ENCODE data around the gene ERF. TPM values are rescaled to one million over a fixed set of nuclear protein-coding genes. Genes with fewer than 3 reads are reported as not detected.

The ERF gene
- polyA plus RNA-seq, 2 of the 4 experiments (the other 2 are of a cell fraction) = 103 to 120 TPM

DNA sequence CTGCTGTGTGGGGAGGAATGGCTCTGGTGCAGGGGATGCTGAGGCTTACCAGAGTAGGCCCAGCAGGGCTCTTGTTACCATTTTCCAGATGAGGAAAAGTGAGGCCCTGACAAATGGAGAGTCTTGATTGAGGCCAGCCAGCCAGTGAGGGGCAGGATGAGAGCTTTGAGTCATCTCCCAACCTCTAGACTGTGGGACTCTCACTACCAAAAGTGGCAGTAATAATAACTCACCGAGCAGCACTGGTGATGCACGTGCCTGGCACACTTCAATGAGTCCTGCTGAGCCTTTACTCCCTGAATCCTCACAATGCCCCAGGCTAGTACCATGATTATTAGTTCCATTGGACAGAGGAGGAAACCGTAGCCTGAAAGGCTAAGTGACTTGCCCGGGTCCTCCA lies 21.9 kb upstream of the ERF start:
- H3K4me2 ChIP-seq = no peak overlapping the region
- H3K27ac ChIP-seq = no peak overlapping the region
- ATAC-seq (no peak), DNase-seq (ENCODE audit: low read depth in 1 of 2, low spot score in 1 of 2) (no peak), FAIRE-seq (peak; percentile 18)
- 82% methylated on average over 4 of the region's 4 CpGs for WGBS (ENCODE audit: missing lambda C conversion rate)
- ChIA-PET POLR2A (no interaction called here), CTCF (interaction anchor here (1.2 to 14.6 kb wide), 5 partner anchors 9 to 144 kb away, joined by 5 to 373 read pairs (median 34); partner anchors contain the start of genes ERF and GSK3A)
- H3K9me3 ChIP-seq = no peaks in the 10 kb centered on the region
- H3K4me3 ChIP-seq = no peak overlapping the region
- peaks cover 32% of the 10 kb centered on the region for H3K4me1 ChIP-seq
- no peak for TF ChIP-seq JUNB (IDR thresholded peaks at IDR 0.05)

DNA sequence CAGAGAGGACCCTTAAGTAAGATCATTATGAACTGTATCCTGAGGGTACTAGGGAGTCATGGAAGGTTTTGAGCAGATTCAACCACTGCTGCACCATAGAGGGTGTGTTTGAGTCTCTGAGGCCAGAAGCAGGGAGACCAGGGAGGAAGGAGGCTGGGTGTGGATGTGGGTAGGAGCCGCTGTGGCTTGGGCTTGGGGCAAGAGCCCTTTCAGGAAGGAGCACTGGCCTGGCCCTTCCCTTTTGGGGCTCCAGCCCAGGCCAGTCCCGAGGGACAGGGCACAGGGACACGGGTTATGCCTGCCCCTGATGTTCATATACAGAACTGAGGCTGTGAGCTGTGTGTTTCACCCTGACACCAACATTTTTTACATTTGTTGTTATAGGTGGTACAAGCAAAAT lies 21.4 kb upstream of the ERF start:
- FAIRE-seq (peak; percentile 23), ATAC-seq (no peak), DNase-seq (ENCODE audit: low read depth in 1 of 2, low spot score in 1 of 2) (no peak)
- POLR2A ChIA-PET = no interaction called here
- Histone ChIP-seq H3K4me1 (peaks cover 29% of the 10 kb centered on the region), H3K4me3 (no peak overlapping the region), H3K4me2 (no peak overlapping the region), H3K9me3 (no peaks in the 10 kb centered on the region), H3K27ac (no peak overlapping the region)
- TF ChIP-seq RNF2 (IDR thresholded peaks at IDR 0.05; ENCODE audit: borderline replicate concordance, low read depth) (no peak), EHMT2 (IDR thresholded peaks at IDR 0.05; ENCODE audit: low read depth) (no peak), EHF (CRISPR knock-in tag; IDR thresholded peaks at IDR 0.05) (no peak), FOXS1 (CRISPR knock-in tag; IDR thresholded peaks at IDR 0.05) (no peak), CEBPB (IDR thresholded peaks at IDR 0.05) (no peak), MAFK (IDR thresholded peaks at IDR 0.05; ENCODE audit: partially characterized antibody) (no peak), POLR2A (IDR thresholded peaks at IDR 0.05; ENCODE audit: low read length) (no peak), TP53 (CRISPR knock-in tag; IDR thresholded peaks at IDR 0.05) (no peak), MAZ (IDR thresholded peaks at IDR 0.05; ENCODE audit: borderline replicate concordance, low read depth, low read length) (no peak), SREBF2 (IDR thresholded peaks at IDR 0.05) (no peak), KDM1A (IDR thresholded peaks at IDR 0.05; ENCODE audit: low read depth) (no peak)
- TF ChIP-seq, protein P1, sequence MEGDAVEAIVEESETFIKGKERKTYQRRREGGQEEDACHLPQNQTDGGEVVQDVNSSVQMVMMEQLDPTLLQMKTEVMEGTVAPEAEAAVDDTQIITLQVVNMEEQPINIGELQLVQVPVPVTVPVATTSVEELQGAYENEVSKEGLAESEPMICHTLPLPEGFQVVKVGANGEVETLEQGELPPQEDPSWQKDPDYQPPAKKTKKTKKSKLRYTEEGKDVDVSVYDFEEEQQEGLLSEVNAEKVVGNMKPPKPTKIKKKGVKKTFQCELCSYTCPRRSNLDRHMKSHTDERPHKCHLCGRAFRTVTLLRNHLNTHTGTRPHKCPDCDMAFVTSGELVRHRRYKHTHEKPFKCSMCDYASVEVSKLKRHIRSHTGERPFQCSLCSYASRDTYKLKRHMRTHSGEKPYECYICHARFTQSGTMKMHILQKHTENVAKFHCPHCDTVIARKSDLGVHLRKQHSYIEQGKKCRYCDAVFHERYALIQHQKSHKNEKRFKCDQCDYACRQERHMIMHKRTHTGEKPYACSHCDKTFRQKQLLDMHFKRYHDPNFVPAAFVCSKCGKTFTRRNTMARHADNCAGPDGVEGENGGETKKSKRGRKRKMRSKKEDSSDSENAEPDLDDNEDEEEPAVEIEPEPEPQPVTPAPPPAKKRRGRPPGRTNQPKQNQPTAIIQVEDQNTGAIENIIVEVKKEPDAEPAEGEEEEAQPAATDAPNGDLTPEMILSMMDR (IDR thresholded peaks at IDR 0.05) = no peak
- TF ChIP-seq, protein P2, sequence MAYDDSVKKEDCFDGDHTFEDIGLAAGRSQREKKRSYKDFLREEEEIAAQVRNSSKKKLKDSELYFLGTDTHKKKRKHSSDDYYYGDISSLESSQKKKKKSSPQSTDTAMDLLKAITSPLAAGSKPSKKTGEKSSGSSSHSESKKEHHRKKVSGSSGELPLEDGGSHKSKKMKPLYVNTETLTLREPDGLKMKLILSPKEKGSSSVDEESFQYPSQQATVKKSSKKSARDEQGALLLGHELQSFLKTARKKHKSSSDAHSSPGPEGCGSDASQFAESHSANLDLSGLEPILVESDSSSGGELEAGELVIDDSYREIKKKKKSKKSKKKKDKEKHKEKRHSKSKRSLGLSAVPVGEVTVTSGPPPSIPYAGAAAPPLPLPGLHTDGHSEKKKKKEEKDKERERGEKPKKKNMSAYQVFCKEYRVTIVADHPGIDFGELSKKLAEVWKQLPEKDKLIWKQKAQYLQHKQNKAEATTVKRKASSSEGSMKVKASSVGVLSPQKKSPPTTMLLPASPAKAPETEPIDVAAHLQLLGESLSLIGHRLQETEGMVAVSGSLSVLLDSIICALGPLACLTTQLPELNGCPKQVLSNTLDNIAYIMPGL (CRISPR knock-in tag; IDR thresholded peaks at IDR 0.05; ENCODE audit: borderline replicate concordance) = no peak
- TF ChIP-seq, protein P3, sequence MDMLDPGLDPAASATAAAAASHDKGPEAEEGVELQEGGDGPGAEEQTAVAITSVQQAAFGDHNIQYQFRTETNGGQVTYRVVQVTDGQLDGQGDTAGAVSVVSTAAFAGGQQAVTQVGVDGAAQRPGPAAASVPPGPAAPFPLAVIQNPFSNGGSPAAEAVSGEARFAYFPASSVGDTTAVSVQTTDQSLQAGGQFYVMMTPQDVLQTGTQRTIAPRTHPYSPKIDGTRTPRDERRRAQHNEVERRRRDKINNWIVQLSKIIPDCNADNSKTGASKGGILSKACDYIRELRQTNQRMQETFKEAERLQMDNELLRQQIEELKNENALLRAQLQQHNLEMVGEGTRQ (IDR thresholded peaks at IDR 0.05) = no peak
- TF ChIP-seq, protein P4, sequence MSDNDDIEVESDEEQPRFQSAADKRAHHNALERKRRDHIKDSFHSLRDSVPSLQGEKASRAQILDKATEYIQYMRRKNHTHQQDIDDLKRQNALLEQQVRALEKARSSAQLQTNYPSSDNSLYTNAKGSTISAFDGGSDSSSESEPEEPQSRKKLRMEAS (IDR thresholded peaks at IDR 0.05) = no peak
- TF ChIP-seq, protein P5, sequence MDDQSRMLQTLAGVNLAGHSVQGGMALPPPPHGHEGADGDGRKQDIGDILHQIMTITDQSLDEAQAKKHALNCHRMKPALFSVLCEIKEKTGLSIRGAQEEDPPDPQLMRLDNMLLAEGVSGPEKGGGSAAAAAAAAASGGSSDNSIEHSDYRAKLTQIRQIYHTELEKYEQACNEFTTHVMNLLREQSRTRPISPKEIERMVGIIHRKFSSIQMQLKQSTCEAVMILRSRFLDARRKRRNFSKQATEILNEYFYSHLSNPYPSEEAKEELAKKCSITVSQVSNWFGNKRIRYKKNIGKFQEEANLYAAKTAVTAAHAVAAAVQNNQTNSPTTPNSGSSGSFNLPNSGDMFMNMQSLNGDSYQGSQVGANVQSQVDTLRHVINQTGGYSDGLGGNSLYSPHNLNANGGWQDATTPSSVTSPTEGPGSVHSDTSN (IDR thresholded peaks at IDR 0.05) = no peak
- TF ChIP-seq, protein P6, sequence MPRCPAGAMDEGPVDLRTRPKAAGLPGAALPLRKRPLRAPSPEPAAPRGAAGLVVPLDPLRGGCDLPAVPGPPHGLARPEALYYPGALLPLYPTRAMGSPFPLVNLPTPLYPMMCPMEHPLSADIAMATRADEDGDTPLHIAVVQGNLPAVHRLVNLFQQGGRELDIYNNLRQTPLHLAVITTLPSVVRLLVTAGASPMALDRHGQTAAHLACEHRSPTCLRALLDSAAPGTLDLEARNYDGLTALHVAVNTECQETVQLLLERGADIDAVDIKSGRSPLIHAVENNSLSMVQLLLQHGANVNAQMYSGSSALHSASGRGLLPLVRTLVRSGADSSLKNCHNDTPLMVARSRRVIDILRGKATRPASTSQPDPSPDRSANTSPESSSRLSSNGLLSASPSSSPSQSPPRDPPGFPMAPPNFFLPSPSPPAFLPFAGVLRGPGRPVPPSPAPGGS (IDR thresholded peaks at IDR 0.05) = no peak
- WGBS (ENCODE audit: missing lambda C conversion rate) = 85% methylated on average over 3 of the region's 3 CpGs
- CTCF ChIA-PET = interaction anchor here (1.2 to 14.6 kb wide), 4 partner anchors 9 to 143 kb away, joined by 5 to 373 read pairs (median 114); partner anchors contain the start of gene GSK3A

All from A549 (cell line).